Measurements from ENCODE around the gene TBX21.
A peak's percentile ranks its signal among the peaks of the same experiment; 100 is the strongest.

TBX21 gene, protein sequence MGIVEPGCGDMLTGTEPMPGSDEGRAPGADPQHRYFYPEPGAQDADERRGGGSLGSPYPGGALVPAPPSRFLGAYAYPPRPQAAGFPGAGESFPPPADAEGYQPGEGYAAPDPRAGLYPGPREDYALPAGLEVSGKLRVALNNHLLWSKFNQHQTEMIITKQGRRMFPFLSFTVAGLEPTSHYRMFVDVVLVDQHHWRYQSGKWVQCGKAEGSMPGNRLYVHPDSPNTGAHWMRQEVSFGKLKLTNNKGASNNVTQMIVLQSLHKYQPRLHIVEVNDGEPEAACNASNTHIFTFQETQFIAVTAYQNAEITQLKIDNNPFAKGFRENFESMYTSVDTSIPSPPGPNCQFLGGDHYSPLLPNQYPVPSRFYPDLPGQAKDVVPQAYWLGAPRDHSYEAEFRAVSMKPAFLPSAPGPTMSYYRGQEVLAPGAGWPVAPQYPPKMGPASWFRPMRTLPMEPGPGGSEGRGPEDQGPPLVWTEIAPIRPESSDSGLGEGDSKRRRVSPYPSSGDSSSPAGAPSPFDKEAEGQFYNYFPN

DNA sequence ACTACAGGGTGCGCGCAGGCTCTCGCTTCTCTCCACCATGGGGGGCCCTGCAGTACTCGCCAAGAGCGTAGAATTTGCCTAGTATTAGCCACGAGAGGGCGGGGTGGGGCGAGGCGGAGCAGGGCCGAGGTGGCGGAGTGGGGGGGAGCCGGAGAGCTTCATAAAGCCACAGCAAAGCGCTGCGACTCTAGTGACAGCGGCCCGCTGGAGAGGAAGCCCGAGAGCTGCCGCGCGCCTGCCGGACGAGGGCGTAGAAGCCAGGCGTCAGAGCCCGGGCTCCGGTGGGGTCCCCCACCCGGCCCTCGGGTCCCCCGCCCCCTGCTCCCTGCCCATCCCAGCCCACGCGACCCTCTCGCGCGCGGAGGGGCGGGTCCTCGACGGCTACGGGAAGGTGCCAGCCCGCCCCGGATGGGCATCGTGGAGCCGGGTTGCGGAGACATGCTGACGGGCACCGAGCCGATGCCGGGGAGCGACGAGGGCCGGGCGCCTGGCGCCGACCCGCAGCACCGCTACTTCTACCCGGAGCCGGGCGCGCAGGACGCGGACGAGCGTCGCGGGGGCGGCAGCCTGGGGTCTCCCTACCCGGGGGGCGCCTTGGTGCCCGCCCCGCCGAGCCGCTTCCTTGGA, at the start of gene TBX21:
TBX21 (plus strand) TSS at position 190 of the 627 bp plus-strand sequence; CDS start at position 409, 219 bp downstream.
- DNase-seq: peak; percentile 8

DNA sequence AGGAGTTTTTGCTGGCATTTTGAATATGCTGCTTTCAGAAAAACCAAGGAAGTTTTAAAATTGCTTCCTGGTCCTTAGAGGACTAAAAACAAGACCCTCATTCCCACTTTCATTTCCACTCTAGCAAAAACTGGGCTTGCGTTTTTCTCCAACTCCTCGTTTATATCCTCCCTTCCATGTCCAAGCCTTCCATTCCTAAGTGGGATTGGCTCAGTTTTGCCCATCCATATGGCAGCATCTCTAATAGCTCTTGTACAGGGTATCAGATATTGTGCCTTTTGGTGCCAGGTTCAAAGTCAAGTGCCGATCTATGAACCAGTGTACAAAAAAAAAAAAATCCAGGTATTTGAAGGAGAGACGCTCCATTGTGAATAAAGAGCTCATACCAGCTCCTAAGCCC, 49.0 kb upstream of the TBX21 start:
- DNase-seq: no peak

DNA sequence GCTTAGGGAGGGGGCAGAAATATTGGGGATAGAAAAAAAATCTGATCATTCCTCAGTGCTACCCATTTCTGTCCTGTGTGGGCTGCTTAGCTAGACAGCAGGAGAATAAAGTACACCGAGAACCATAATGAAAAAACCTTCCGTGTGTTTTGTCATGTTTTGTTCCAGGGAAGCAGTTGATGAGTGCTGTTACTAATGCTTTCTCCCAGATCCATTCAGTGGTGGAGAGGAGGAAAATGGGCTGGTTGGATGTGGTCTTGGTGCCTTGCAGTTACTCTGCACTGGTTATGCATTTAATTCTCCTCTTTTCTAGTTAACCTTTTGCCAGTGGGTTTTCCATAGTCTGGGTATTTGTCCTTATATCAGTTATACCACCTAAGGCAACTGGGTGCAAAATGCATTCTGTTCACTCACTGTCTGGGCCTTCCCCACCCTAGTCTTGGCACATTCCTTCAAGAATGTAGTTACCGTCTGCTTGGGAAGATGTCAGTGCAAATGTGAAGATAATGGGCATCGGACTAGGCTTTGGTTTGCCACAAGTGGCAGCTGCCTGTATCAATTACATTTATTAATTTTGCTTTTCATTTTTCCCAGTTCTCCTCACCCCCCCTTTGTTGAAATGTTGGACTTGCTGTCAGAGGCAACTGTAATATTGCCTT, 48.4 kb upstream of the TBX21 start:
- DNase-seq: no peak

DNA sequence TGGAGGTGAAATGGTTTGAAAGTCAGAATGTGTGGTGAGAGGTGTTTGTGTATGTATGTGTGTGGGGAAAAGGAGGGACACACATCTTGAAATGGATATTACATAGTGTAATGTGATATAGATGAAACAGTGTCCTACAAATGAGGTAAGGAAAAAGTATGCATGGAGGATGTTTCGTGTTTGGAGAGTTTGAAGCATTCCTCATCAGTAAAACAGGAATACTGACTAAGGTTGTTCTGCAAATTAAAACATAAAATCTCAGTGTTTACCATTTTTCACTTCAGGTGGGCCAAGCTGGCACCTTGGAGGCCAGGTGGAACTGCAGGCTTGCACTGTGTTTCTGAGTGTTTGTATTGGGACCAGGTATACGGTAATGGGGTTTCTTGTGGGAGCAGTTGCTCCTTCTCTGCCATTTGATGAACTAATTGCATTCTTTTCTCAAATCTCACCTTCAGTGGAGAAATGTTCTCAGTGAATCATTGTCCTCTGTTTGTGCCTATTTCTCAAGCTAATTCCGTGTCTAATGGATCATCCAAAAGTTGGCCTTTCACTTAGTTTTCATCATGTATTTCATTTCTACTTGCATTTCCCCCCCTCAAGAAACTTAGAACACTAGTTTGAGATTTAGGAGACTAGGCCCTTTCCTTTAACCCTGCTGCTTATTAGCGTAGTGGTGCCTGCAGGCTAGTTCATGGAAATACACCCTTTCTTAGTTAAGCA, 47.3 kb upstream of the TBX21 start:
- DNase-seq: no peak

DNA sequence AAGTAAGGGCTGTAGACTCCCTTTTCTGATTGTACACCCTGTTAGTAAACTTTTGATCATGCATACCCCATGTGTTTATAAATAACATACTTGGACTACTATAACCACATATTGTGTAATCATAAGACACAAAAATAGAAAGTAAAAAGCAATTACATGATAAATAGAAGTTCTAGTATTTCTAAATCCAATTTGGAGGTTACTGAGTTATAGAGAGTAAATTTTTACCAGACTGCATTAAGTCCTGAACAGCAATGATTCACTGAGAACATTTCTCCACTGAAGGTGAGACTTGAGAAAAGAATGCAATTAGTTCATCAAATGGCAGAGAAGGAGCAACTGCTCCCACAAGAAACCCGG, 46.8 kb upstream of the TBX21 start:
- no peak for DNase-seq

DNA sequence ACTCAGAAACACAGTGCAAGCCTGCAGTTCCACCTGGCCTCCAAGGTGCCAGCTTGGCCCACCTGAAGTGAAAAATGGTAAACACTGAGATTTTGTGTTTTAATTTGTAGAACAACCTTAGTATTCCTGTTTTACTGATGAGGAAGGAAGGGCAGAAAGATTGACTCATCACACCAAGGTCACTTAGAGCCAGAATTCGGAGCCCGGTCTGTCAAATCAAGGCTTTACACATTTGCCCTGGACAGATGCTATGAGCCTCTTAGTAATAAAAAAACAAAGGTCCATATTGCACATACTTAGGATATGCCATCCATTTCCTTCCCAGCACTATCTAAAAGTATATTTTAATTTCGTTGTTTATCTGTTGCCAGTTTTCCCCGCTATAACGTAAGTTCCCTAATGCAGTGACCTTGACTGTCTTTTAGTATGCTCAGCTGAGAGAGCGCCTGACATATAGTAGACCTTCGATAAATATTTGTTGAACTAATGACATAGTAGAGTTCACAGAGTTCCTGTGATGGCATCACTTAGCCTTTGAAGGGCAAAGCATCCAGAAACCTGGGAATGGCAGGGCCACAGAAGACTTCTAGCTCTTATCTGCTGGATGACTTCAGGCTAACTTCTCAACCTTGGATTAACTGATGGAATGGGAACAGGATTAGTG, 46.2 kb upstream of the TBX21 start:
- DNase-seq: no peak

DNA sequence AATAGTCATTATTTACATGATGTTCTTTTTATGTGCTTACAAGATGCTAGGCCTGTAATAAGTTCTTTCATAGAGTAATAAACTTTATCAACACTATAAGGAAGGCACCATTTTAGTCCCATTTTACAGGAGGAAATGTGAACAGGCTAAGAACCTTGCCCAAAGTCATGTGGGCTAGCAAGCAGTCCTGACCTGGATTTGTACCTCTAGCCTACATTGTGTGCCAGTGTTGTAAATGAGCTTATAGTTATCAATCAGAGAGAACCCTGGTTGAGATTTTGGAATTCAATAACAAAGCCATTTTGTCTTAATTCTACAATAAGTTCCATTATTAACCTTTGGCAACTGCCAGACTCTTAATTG, 45.7 kb upstream of the TBX21 start:
- no peak for DNase-seq

DNA sequence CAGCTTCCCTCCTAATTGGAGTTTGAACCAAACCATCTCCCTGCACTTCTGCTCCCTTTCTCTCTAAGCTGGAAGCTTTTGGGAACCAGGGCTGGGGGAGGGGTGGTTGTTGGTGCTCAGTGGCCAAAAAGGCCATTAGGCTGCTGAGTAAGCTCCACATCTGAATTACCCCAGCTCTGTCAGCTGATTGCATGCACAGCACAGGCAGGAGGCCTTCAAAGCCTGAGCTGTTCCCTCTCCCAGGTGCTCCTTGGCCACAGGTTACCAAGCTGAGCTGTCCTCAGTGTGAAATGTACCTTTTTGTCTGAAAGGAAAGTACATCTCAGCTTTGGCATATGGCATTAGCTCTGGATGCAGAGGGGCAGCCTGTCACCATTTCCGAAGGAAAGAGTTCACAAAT, 45.3 kb upstream of the TBX21 start:
- no peak for DNase-seq

DNA sequence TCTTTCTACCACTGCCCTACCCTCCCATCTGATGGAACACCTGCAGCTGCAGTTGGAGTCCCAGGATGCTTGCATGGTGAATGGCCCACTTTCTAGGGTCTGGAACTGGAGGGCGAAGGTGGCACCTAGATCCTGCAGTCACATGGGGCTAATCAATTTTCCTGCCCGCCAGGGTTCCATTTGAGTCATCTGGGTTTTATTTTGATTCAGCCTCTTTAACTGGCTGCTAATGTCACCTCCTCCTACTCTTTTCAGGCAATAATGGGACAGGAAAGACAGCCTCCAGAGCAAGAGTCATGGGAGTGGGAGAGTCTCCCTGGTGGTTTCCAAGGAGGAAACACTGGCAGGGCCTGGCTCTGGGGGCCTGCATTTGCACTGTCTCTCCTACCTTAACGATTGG, 42.9 kb upstream of the TBX21 start:
- DNase-seq: no peak

DNA sequence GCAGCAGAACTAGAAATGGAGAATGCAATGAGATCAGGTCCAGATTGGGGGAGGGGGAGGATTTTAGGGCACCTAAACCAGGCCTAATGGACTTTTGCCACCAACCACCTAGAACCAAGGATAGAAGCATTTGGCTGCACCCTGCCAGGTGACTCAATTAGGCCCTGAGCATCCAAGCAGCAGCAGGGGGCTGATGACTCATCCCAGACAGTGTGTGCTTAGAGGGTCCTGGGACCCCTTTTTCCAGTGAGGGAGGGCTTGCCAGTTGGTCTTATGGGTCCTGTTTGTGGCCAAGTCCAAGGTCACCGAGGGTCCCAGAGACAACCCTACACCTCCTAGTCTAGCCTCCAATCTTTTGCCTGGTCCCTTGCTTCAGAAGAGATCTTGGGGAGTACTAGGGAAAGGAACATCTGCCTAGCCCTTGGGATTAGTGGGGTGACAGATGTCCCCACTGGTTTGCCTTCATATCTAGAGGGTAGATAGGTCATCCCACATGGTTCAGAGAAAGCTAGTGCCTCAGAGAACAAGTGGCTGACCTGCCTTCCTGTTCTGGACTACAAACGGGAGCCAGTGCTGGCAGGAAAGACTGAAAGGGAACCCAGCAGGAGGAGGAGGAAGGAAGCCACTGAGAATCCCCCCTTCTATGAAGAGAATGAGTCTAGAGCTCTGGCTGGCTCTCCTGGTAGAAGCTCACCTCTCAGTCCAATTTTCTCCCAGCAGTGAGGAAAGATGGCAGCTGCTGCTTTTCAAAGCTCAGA, 40.7 kb upstream of the TBX21 start:
- DNase-seq: no peak

DNA sequence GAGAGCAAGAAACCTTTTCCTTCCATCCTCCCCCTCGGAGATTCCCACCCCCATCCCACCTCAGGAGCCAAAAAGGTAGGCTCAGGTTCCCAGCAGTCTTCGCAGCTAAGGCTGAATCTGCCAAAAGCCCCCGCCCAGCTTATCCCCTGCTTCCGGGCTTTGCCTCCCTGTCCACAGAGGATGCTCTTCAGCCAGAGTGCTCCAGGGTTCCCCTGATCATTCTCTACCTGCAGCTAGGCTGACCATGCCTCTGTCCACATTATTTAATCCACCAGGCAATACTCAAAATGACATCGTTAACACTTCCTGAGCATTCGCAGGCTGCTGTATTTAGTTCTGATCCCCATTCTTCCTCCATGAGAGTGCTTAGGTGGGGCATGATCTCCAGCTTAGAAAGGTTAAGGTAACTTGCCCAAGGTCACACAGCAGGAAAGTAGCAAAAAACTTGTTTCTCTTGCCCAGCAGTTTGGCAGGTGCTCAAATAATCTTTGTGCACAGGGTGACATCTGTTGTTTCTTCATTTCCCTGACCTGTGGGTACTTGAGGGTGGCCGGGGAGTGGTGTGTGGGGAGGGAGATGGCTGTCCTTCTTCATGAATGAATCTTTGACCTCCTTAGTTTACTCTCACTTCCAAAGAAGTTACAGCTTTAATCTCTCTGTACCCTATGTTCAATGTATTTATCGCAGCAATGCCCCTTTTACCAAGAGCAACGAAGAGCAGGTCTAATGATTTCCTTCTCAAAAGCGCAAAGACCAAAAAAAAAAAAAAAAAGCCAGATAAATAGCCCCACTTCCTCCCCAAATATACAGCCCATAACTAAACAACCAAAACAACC, 39.9 kb upstream of the TBX21 start:
- no peak for DNase-seq

DNA sequence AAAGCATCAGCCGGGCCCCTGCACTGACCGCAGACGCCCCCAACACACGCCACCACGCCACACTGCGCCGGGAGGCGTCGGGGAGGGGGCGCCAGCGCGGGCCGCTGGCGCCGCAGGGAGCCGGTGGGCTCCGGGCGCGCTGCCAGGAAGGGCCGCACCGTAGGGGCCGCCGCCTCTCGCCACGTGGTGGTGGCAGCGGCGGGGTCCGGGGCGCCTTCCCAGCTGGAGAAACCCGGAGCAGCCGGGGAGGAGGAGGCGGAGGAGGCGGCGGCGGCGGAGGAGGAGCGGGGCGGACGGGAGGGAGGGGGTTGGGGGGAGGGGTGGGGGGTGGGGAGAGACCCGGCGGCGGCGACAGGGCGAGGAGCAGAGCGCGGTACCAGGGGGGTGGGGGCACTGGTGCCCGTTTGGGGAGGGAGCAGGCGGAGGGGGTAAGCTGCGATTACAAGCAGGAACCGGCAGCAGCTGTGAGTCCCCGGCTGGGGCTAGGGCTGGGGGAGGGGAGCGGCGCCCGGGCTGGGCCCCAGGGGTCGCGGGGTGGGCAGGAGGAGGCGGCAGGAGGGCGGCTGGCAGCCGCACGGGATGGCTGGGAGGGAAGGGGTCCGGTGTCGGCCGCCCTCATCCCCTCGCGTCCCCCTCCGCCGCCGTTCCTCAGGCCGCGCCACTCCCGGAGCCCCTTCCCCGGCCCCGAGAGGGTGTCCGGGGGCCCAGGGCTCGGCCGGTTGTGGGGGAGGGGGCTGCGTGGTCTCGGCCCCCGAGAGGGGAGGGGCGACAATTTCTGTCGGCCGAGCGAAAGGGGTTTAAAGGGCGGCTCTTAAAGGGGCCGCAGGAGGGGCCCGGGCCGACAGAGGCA, 39.1 kb upstream of the TBX21 start, which contains the start of gene TBKBP1:
TBKBP1 (plus strand) TSS at position 431 of the 850 bp plus-strand sequence. CDS start 1,952 bp downstream, outside the sequence.
- no peak for DNase-seq

DNA sequence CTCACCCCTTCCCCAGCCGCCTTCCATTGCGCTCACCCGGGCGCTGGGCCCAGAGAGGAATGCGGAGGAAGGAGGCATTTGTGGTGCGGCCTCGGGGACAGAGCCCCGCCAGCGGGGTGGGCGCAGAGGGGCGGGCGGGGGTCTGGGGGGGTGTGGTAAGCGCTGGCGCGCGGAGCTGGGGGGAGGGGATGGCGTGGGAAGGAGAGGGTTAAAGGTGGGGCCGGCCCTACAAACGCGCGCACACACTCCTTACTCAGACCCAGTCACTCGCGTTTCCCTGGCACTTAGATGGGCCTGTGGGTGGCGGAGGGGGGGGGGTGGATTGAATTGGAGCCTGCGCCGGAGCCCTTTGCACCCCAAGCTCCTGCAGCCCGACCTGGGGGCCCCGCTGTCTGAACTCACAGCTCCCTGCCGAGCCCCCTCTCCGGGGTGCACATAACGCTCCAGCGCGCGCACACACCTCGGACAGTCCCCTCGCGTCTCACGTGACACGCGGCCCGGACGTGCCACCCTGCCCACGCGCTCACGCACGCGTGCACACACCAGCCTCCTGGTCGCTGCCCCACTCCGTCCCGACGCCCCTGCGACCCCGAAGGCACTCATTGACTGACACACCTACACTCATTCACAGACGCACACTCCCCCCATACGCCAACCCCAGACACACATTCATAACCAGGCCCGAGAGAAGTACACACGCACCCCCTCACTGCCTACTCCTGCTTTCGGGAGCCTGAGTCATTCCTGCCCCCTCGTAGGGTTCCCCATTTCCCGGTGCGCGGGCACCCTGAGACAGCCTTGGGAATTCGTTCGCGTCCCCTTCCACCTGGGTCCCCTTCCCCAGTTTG, 38.2 kb upstream of the TBX21 start:
- no peak for DNase-seq

DNA sequence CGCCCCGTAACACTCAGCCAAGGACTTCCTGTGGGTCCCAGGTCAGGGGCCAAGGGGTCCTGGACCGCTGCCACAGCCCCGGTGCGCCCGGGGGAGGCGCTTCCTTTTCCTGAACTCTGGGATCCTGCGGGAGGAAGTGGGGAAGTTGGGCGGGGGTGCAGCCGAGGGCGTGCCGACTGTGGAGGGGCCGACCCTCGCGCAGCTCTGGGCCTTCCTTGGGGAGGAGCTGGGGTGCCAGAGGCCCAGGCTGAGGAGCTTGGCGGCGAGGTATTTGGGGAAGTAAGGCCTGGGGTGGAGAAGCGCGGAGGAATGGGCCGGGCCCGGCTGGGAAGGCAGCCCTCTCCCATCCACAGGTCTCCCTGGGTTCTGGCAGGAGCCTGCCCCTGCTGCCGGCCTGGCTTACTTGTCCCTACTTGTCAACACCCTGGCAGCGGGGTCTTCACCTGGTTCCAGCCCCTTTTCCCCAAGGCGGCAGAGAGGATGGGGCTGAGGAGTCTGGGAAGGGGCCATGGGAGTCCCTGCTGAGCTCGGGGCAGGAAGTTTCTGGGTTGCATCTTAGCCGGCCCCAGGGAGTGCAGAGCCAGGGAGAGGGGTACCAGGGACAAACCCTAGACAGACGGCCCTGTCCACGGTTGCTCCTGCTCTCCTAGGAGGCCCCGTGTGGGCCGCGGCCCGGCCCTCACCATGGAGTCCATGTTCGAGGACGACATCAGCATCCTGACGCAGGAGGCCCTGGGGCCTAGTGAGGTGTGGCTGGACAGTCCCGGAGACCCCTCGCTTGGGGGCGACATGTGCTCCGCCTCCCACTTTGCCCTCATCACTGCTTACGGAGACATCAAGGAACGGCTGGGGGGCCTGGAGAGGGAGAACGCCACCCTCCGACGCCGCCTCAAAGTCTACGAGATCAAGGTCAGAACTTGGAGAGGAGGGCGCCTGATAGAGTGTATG, 37.3 kb upstream of the TBX21 start:
- no peak for DNase-seq

DNA sequence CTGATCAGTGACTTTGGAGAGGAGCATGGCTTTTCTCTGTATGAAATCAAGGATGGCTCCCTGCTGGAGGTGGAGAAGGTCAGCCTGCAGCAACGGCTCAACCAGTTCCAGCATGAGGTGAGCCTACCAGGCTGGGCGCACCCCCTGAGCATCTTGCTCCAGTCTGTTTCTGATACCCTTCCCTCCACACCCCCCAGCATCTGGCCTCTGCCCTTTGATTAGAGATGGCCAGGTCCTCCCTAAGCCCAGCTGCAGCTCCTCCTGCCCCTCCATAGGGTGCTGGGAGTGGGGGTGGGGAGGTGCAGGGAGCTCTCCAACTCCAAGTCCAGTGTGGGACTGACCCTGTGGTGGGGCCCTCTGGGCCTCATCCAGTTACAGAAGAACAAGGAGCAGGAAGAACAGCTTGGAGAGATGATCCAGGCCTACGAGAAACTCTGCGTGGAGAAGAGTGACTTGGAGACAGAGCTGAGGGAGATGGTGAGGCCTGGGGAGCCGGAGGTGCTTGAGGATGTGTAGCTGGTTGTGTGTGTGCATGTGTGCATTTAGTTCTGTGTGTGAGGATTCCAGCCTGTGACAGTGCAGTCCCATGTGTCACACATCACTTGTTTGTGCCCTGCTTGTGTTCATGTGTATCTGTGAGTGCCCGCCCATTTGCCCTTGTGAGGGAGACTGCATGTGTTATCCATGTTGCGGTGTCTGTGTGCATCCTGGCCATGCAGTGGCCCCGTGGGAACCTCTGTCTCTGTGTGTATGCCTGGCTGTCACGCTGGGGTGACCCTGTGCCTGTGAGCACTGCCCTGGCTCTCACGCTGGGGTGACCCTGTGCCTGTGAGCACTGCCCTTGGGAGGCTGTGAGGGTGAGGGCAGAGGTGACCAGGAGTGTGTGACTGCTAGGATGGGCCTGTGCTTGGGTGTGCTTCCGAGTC, 36.1 kb upstream of the TBX21 start:
- DNase-seq: no peak

Measured in T1000 (cell line).